Measurements from ENCODE around the gene TMED1.

TMED1 gene

GRCh38 chr19:10876459-10877240 is 40.6 kb upstream of the TMED1 start:
- DNase-seq: no peak
- WGBS: 87% methylated on average over 10 of the region's 10 CpGs

DNA sequence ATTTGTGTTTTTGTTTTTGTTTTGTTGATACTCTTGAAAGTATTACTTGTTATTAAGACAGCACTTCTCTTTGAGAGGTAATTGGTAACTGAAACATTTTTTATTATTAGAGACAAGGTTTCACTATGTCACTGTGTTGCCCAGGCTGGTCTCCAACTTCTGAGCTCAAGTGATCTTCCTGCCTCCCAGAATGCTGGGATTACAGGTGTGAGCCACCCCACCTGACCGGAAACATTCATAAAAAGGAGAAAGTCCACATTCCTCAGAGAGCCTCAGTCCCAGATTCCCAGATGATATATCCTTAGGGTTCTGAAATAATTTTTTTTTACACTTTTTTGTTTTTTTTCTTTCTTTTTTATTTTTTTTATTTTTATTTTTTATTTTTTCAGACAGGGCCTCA is 38.0 kb upstream of the TMED1 start:
- H3K79me1 ChIP-seq (replicated peaks; ENCODE audit: low read length, poor library complexity, severe bottlenecking): peaks cover 19% of the 10 kb centered on the region
- H3K9me3 ChIP-seq (ENCODE audit: control insufficient read depth, low read length): no peaks in the 10 kb centered on the region
- peaks cover 11% of the 10 kb centered on the region for H3K4me1 ChIP-seq (ENCODE audit: control insufficient read depth, insufficient read depth, low read depth, low read length)
- no peak for DNase-seq
- H3K14ac ChIP-seq (ENCODE audit: low read length in 2 of 2): no peak overlapping the region
- no peak overlapping the region for H3K23ac ChIP-seq (ENCODE audit: low read length in 2 of 2)
- WGBS: 100% methylated on average over 1 of the region's 1 CpG
- no peak overlapping the region for H4K8ac ChIP-seq (ENCODE audit: low read length)
- H4K91ac ChIP-seq (ENCODE audit: low read length): no peak overlapping the region
- no peak overlapping the region for H3K4me2 ChIP-seq (ENCODE audit: low read length, poor library complexity, severe bottlenecking)
- H3K36me3 ChIP-seq (ENCODE audit: control insufficient read depth in 1 of 2, insufficient read depth in 2 of 2, low read depth in 1 of 2, low read length in 2 of 2): peaks cover 0 to 4% of the 10 kb centered on the region in 2 experiments
- no peak overlapping the region for H2AFZ ChIP-seq (ENCODE audit: low read depth, low read length)
- H3K4me3 ChIP-seq (ENCODE audit: insufficient read depth in 1 of 2, low read depth in 1 of 2, low read length in 2 of 2): no peak overlapping the region
- H2BK5ac ChIP-seq (ENCODE audit: low read depth, low read length, poor library complexity, severe bottlenecking): no peak overlapping the region
- no peak overlapping the region for H3K4ac ChIP-seq (ENCODE audit: low read depth in 1 of 2, low read length in 2 of 2)
- H2BK120ac ChIP-seq (ENCODE audit: low read depth, low read length): no peak overlapping the region
- H3K18ac ChIP-seq (ENCODE audit: low read depth in 1 of 2, low read length in 2 of 2): no peak overlapping the region
- H3K27me3 ChIP-seq (ENCODE audit: control insufficient read depth in 1 of 2, insufficient read depth in 1 of 2, low read length in 2 of 2): no peaks in the 10 kb centered on the region
- no peak overlapping the region for H2BK12ac ChIP-seq (ENCODE audit: low read length in 2 of 2)
- no peak overlapping the region for H2AK5ac ChIP-seq (ENCODE audit: low read length, severe bottlenecking)
- peak overlapping the region; percentile 8 for H3K9ac ChIP-seq (ENCODE audit: low read length)
- H2BK15ac ChIP-seq (ENCODE audit: low read depth, poor library complexity, severe bottlenecking): no peak overlapping the region
- H3K27ac ChIP-seq (ENCODE audit: low read length, poor library complexity, severe bottlenecking): no peak overlapping the region

More at GRCh38 chr19:10876459-10877240, 40.6 kb upstream of the TMED1 start:
- Histone ChIP-seq H3K4me3 (ENCODE audit: insufficient read depth in 1 of 2, low read depth in 1 of 2, low read length in 2 of 2) (no peak overlapping the region), H3K36me3 (ENCODE audit: control insufficient read depth in 1 of 2, insufficient read depth in 2 of 2, low read depth in 1 of 2, low read length in 2 of 2) (peaks cover 0 to 7% of the 10 kb centered on the region in 2 experiments), H3K79me1 (replicated peaks; ENCODE audit: low read length, poor library complexity, severe bottlenecking) (peaks cover 36% of the 10 kb centered on the region), H3K27me3 (ENCODE audit: control insufficient read depth in 1 of 2, insufficient read depth in 1 of 2, low read length in 2 of 2) (no peaks in the 10 kb centered on the region), H2BK12ac (ENCODE audit: low read length in 2 of 2) (no peak overlapping the region), H3K9ac (ENCODE audit: low read length) (no peak overlapping the region), H3K18ac (ENCODE audit: low read depth in 1 of 2, low read length in 2 of 2) (no peak overlapping the region), H3K4me1 (ENCODE audit: control insufficient read depth, insufficient read depth, low read depth, low read length) (peaks cover 17% of the 10 kb centered on the region), H4K8ac (ENCODE audit: low read length) (no peak overlapping the region), H2AFZ (ENCODE audit: low read depth, low read length) (no peak overlapping the region), H3K14ac (ENCODE audit: low read length in 2 of 2) (peak overlapping the region in 1 of 2 experiments; percentile 53), H3K27ac (ENCODE audit: low read length, poor library complexity, severe bottlenecking) (no peak overlapping the region), H3K23ac (ENCODE audit: low read length in 2 of 2) (no peak overlapping the region), H2BK120ac (ENCODE audit: low read depth, low read length) (no peak overlapping the region), H3K9me3 (ENCODE audit: control insufficient read depth, low read length) (no peaks in the 10 kb centered on the region), H2BK5ac (ENCODE audit: low read depth, low read length, poor library complexity, severe bottlenecking) (no peak overlapping the region), H4K91ac (ENCODE audit: low read length) (no peak overlapping the region), H2AK5ac (ENCODE audit: low read length, severe bottlenecking) (no peak overlapping the region), H3K4me2 (ENCODE audit: low read length, poor library complexity, severe bottlenecking) (no peak overlapping the region), H3K4ac (ENCODE audit: low read depth in 1 of 2, low read length in 2 of 2) (no peak overlapping the region), H2BK15ac (ENCODE audit: low read depth, poor library complexity, severe bottlenecking) (no peak overlapping the region)

- no peak for DNase-seq
- H4K8ac ChIP-seq (ENCODE audit: low read length): peak overlapping the region; percentile 93
- H2BK15ac ChIP-seq (ENCODE audit: low read depth, poor library complexity, severe bottlenecking): no peak overlapping the region
- no peaks in the 10 kb centered on the region for H3K27me3 ChIP-seq (ENCODE audit: control insufficient read depth in 1 of 2, insufficient read depth in 1 of 2, low read length in 2 of 2)
- no peak overlapping the region for H2AK5ac ChIP-seq (ENCODE audit: low read length, severe bottlenecking)
- no peak overlapping the region for H2BK120ac ChIP-seq (ENCODE audit: low read depth, low read length)
- no peaks in the 10 kb centered on the region for H3K9me3 ChIP-seq (ENCODE audit: control insufficient read depth, low read length)
- peak overlapping the region; percentile 90 for H3K9ac ChIP-seq (ENCODE audit: low read length)
- peak overlapping the region; percentile 86 to 97 for H3K4me3 ChIP-seq (ENCODE audit: insufficient read depth in 1 of 2, low read depth in 1 of 2, low read length in 2 of 2)
- H3K36me3 ChIP-seq (ENCODE audit: control insufficient read depth in 1 of 2, insufficient read depth in 2 of 2, low read depth in 1 of 2, low read length in 2 of 2): peaks cover 0 to 4% of the 10 kb centered on the region in 2 experiments
- peak overlapping the region in 1 of 2 experiments; percentile 34 for H2BK12ac ChIP-seq (ENCODE audit: low read length in 2 of 2)
- H3K79me1 ChIP-seq (replicated peaks; ENCODE audit: low read length, poor library complexity, severe bottlenecking): peaks cover 15% of the 10 kb centered on the region
- no peak overlapping the region for H3K23ac ChIP-seq (ENCODE audit: low read length in 2 of 2)
- H2BK5ac ChIP-seq (ENCODE audit: low read depth, low read length, poor library complexity, severe bottlenecking): no peak overlapping the region
- peak overlapping the region; percentile 92 for H3K4me2 ChIP-seq (ENCODE audit: low read length, poor library complexity, severe bottlenecking)
- H3K18ac ChIP-seq (ENCODE audit: low read depth in 1 of 2, low read length in 2 of 2): peak overlapping the region in 1 of 2 experiments; percentile 100
- H2AFZ ChIP-seq (ENCODE audit: low read depth, low read length): peak overlapping the region; percentile 10
- H3K4ac ChIP-seq (ENCODE audit: low read depth in 1 of 2, low read length in 2 of 2): peak overlapping the region in 1 of 2 experiments; percentile 98
- H3K14ac ChIP-seq (ENCODE audit: low read length in 2 of 2): peak overlapping the region in 1 of 2 experiments; percentile 100
- H4K91ac ChIP-seq (ENCODE audit: low read length): no peak overlapping the region
- H3K4me1 ChIP-seq (ENCODE audit: control insufficient read depth, insufficient read depth, low read depth, low read length): peaks cover 9% of the 10 kb centered on the region
- peak overlapping the region; percentile 25 for H3K27ac ChIP-seq (ENCODE audit: low read length, poor library complexity, severe bottlenecking)
- WGBS: 8% methylated on average over 13 of the region's 16 CpGs
Observed at GRCh38 chr19:10872546-10873107, 36.6 kb upstream of the TMED1 start.

Measured in mesenchymal stem cell (in vitro differentiated cells and primary cell).